Esophagus muscularis mucosa (tissue), 4 donors: ENCODE measurements around the gene PPP6R1. TPM values are rescaled to one million over a fixed set of nuclear protein-coding genes. Genes with fewer than 3 reads are reported as not detected.

Source experiments
- DNase-seq: peaks from one replicate; pipeline ENCODE4 v3.0.0-alpha.2; 2017; ENCODE audit errors: extremely low spot score
- H3K27ac ChIP-seq, 4 donors: fragments of 200-600 bp; sonication (generic); replicated peaks in 1 of 4; 1 replicate in 3 of 4; 2 replicates in 1 of 4; pipeline ENCODE4 v1.5.1; 2016 to 2019; ENCODE audit warnings: mild to moderate bottlenecking in 1 of 4
- H3K27me3 ChIP-seq, 4 donors: fragments of 200-600 bp; sonication (generic); one replicate each; pipeline versions ENCODE4 v1.5.1 to v1.6.0; 2016 to 2019
- H3K36me3 ChIP-seq, 4 donors: fragments of 200-600 bp; sonication (generic); one replicate each; pipeline ENCODE4 v1.5.1; 2016 to 2019
- H3K4me1 ChIP-seq, 4 donors: fragments of 200-600 bp; sonication (generic); one replicate each; pipeline ENCODE4 v1.5.1; 2016 to 2019
- H3K4me3 ChIP-seq, 4 donors: fragments of 200-600 bp; sonication (generic); 1 replicate in 2 of 4; 2 replicates in 2 of 4; pipeline ENCODE4 v1.5.1; 2016 to 2019; ENCODE audit warnings: mild to moderate bottlenecking in 4 of 4, moderate library complexity in 1 of 4
- H3K9me3 ChIP-seq, 4 donors: fragments of 200-600 bp; sonication (generic); 1 replicate in 3 of 4; 2 replicates in 1 of 4; pipeline ENCODE4 v1.5.1; 2016 to 2019
- EP300 ChIP-seq: sonication (generic); formaldehyde crosslinking; IDR thresholded peaks from one replicate; pipeline ENCODE4 v1.6.1; 2017; ENCODE audit warnings: antibody characterized with exemption
- POLR2A ChIP-seq: fragments of 450-650 bp; IDR thresholded peaks from one replicate; pipeline ENCODE4 v1.6.1; 2017; ENCODE audit warnings: antibody characterized with exemption, moderate library complexity, mild to moderate bottlenecking, low read depth
- POLR2AphosphoS5 ChIP-seq, 2 donors: sonication (generic); formaldehyde crosslinking; IDR thresholded peaks; one replicate each; pipeline ENCODE4 v1.6.1; 2017; ENCODE audit warnings: antibody characterized with exemption in 2 of 2
- WGBS: methylation state at CpG from one replicate; pipeline ENCODE4 v1.1.5; 2018; 5-methylcytosine and 5-hydroxymethylcytosine counted together
- intact Hi-C: fragments of 100-400 bp; cut with DNase I; formaldehyde crosslinking; loops from one replicate; pipeline ENCODE4 v1.15.1; 2023
- total RNA-seq, 4 donors: library from RNA; depleted of rRNA; stranded (reverse); fragments of >200 nt; gene quantifications; one replicate each; pipeline versions ENCODE4 v1.1.0 to v1.2.1, GENCODE V29; 2016
- TF ChIP-seq, protein P1 (sequence below), 3 experiments: fragments of 200-600 bp in 2 of 3; fragments of 450-650 bp in 1 of 3; sonication (generic) in 2 of 3; IDR thresholded peaks; one replicate each; pipeline ENCODE4 v1.5.1; 2017 to 2019; ENCODE audit warnings: antibody characterized with exemption in 3 of 3, mild to moderate bottlenecking in 2 of 3, moderate library complexity in 1 of 3

Gene PPP6R1
- total RNA-seq, 4 donors from 2014 or later = 37.4 to 75.5 (median 45.6) TPM

- no peak for TF ChIP-seq EP300
- TF ChIP-seq POLR2A = no peak
- TF ChIP-seq, protein P1, sequence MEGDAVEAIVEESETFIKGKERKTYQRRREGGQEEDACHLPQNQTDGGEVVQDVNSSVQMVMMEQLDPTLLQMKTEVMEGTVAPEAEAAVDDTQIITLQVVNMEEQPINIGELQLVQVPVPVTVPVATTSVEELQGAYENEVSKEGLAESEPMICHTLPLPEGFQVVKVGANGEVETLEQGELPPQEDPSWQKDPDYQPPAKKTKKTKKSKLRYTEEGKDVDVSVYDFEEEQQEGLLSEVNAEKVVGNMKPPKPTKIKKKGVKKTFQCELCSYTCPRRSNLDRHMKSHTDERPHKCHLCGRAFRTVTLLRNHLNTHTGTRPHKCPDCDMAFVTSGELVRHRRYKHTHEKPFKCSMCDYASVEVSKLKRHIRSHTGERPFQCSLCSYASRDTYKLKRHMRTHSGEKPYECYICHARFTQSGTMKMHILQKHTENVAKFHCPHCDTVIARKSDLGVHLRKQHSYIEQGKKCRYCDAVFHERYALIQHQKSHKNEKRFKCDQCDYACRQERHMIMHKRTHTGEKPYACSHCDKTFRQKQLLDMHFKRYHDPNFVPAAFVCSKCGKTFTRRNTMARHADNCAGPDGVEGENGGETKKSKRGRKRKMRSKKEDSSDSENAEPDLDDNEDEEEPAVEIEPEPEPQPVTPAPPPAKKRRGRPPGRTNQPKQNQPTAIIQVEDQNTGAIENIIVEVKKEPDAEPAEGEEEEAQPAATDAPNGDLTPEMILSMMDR (IDR thresholded peaks at IDR 0.05) = no peak
- no peak for TF ChIP-seq POLR2AphosphoS5 (IDR thresholded peaks at IDR 0.05)
- H3K4me3 ChIP-seq = no peak overlapping the region
- no peak for DNase-seq
- peaks cover 0 to 8% (median 0%) of the 10 kb centered on the region in 4 donors for H3K4me1 ChIP-seq
- no peaks in the 10 kb centered on the region for H3K27me3 ChIP-seq
- intact Hi-C loops = no loop called here
- 88% methylated on average over 24 of the region's 30 CpGs for WGBS
- H3K36me3 ChIP-seq = peaks cover 52 to 99% (median 96%) of the 10 kb centered on the region in 4 donors
- H3K9me3 ChIP-seq = no peaks in the 10 kb centered on the region
- no peak overlapping the region for H3K27ac ChIP-seq
Observed at GRCh38 chr19:55231391-55232285, 27.2 kb downstream of the PPP6R1 start.

DNA sequence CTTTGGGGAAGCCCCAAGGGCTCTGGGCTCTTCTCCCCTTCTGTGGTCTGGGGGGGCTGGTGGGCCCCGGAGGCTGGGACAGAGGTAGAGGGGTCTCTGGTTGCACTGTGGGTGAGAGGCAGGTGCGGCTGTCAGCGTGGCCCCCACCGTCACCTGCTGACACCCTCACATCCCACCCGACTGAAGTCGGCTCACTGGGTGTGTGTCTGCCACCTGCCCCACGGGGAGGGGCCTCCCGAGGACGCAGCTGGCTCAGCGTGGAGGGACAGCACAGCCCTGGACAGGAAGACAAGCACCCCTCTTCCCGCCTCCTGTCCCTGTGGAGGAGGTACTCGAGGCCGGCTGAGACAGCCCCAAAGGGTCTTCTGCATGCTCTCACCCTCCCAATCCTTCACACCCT, 28.0 kb downstream of the PPP6R1 start:
- no peak for DNase-seq
- TF ChIP-seq, protein P1 (IDR thresholded peaks at IDR 0.05) = no peak
- TF ChIP-seq POLR2A = no peak
- TF ChIP-seq EP300 = no peak
- no peak for TF ChIP-seq POLR2AphosphoS5 (IDR thresholded peaks at IDR 0.05)
- Histone ChIP-seq H3K27me3 (no peaks in the 10 kb centered on the region), H3K27ac (no peak overlapping the region), H3K4me3 (no peak overlapping the region), H3K36me3 (peaks cover 44 to 98% (median 95%) of the 10 kb centered on the region in 4 donors), H3K4me1 (peaks cover 0 to 8% (median 0%) of the 10 kb centered on the region in 4 donors), H3K9me3 (no peaks in the 10 kb centered on the region)
- 84% methylated on average over 3 of the region's 13 CpGs for WGBS
- intact Hi-C loops = no loop called here

DNA sequence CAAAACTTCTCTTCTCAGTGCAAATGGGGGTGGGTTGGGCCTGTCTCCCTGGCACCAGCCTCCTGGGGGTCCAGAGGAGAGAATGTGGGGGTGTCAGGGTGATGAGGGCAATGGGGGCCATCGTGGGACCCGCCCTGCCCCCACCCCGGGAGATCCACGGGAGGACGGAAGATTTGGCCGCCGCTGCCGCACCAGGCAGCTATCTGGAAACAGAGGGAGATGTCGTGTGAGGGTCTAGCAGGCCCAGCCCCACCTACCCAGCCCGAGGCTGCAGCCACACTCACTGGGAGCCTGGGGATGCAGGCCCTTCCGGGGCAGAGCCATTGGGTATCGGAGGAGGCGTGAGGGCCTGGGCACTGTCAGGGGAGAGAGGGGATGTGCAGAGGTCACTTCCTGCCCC, 28.5 kb downstream of the PPP6R1 start:
- Histone ChIP-seq H3K36me3 (peaks cover 44 to 95% (median 93%) of the 10 kb centered on the region in 4 donors), H3K4me3 (no peak overlapping the region), H3K9me3 (no peaks in the 10 kb centered on the region), H3K4me1 (peaks cover 0 to 8% (median 0%) of the 10 kb centered on the region in 4 donors), H3K27me3 (no peaks in the 10 kb centered on the region), H3K27ac (no peak overlapping the region)
- TF ChIP-seq EP300 (no peak), POLR2A (no peak), POLR2AphosphoS5 (IDR thresholded peaks at IDR 0.05) (no peak)
- TF ChIP-seq, protein P1 (IDR thresholded peaks at IDR 0.05) = no peak
- 92% methylated on average over 11 of the region's 13 CpGs for WGBS
- DNase-seq = no peak
- intact Hi-C loops = no loop called here

- intact Hi-C loops = no loop called here
- H3K36me3 ChIP-seq = peaks cover 44 to 90% (median 88%) of the 10 kb centered on the region in 4 donors
- H3K27ac ChIP-seq = no peak overlapping the region
- no peak for TF ChIP-seq POLR2AphosphoS5 (IDR thresholded peaks at IDR 0.05)
- no peak for TF ChIP-seq POLR2A
- TF ChIP-seq, protein P1 (IDR thresholded peaks at IDR 0.05) = no peak
- TF ChIP-seq EP300 = no peak
- 80% methylated on average over 8 of the region's 17 CpGs for WGBS
- no peaks in the 10 kb centered on the region for H3K27me3 ChIP-seq
- DNase-seq = no peak
- no peak overlapping the region for H3K4me3 ChIP-seq
- H3K4me1 ChIP-seq = peaks cover 0 to 8% (median 0%) of the 10 kb centered on the region in 4 donors
- H3K9me3 ChIP-seq = no peaks in the 10 kb centered on the region
Observed at GRCh38 chr19:55229789-55230182, 29.0 kb downstream of the PPP6R1 start.
